Upper lobe of left lung (tissue), 6 donors: ENCODE measurements around the gene AFF3. TPM values are rescaled to one million over a fixed set of nuclear protein-coding genes. Genes with fewer than 3 reads are reported as not detected.
"Not testable (repeated sequence)": the region's sequence is repeated elsewhere in the genome, so short reads cannot be mapped to it uniquely, and the experiment has no call there.

Experiments
- ATAC-seq, 2 donors: fragments of 200-7000 bp; cut with Tn5 transposase; one replicate each; pipeline ENCODE4 v1.9.1; 2022; ENCODE audit warnings: mild to moderate bottlenecking in 2 of 2, moderate library complexity in 2 of 2; ENCODE audit not compliant: low FRiP score in 2 of 2
- DNase-seq, 2 donors: peaks; one replicate each; pipeline ENCODE4 v3.0.0-alpha.2; 2019 to 2020
- H3K27ac ChIP-seq, 4 donors: fragments of 200-600 bp; sonication (generic); one replicate each; pipeline ENCODE4 v1.5.1; 2016 to 2019
- H3K27me3 ChIP-seq, 4 donors: fragments of 200-600 bp; sonication (generic); one replicate each; pipeline ENCODE4 v1.5.1; 2017 to 2019
- H3K36me3 ChIP-seq, 4 donors: fragments of 200-600 bp; sonication (generic); one replicate each; pipeline ENCODE4 v1.5.1; 2016 to 2019
- H3K4me1 ChIP-seq, 4 donors: fragments of 200-600 bp; sonication (generic); one replicate each; pipeline ENCODE4 v1.5.1; 2018 to 2019
- H3K4me3 ChIP-seq, 4 donors: fragments of 200-600 bp; sonication (generic); one replicate each; pipeline ENCODE4 v1.5.1; 2017 to 2019; ENCODE audit warnings: mild to moderate bottlenecking in 2 of 4, moderate library complexity in 1 of 4
- H3K9me3 ChIP-seq, 4 donors: fragments of 200-600 bp; sonication (generic); one replicate each; pipeline ENCODE4 v1.5.1; 2018 to 2019
- EP300 ChIP-seq, 4 donors: sonication (generic); formaldehyde crosslinking; IDR thresholded peaks; one replicate each; pipeline ENCODE4 v1.5.1; 2017; ENCODE audit warnings: antibody characterized with exemption in 4 of 4, control low read depth in 2 of 4
- POLR2A ChIP-seq, 4 donors: fragments of 450-650 bp; IDR thresholded peaks; one replicate each; pipeline ENCODE4 v1.5.1; 2016 to 2017; ENCODE audit warnings: antibody characterized with exemption in 4 of 4, mild to moderate bottlenecking in 2 of 4
- POLR2AphosphoS5 ChIP-seq, 2 donors: sonication (generic); formaldehyde crosslinking; IDR thresholded peaks; one replicate each; pipeline ENCODE4 v1.5.1; 2017; ENCODE audit warnings: antibody characterized with exemption in 2 of 2
- WGBS, 2 donors: methylation state at CpG; one replicate each; pipeline ENCODE4 v1.1.5; 2017 to 2018; 5-methylcytosine and 5-hydroxymethylcytosine counted together
- total RNA-seq, 6 donors: library from RNA; depleted of rRNA in 4 of 6; stranded (reverse); fragments of >200 nt in 4 of 6; gene quantifications; one replicate each; pipeline versions ENCODE4 v1.1.0 to v1.2.1, GENCODE V29; 2016 to 2021
- TF ChIP-seq, protein P1 (sequence below), 6 experiments: fragments of 450-650 bp in 4 of 6; fragments of 200-600 bp in 2 of 6; sonication (generic) in 2 of 6; IDR thresholded peaks; one replicate each; pipeline ENCODE4 v1.5.1; 2016 to 2019; ENCODE audit warnings: antibody characterized with exemption in 6 of 6
- donor health status: DM: no; HTN: no; CAD: no; lungs with moderate emphysema.
- donor health status: DM: no; HTN: yes; CAD: no; lungs with severe emphysema.

AFF3 gene
- total RNA-seq, 6 donors from 2014 or later: 21.0 to 195 (median 47.9) TPM

- H3K4me1 ChIP-seq, ATAC-seq, H3K4me3 ChIP-seq, H3K27me3 ChIP-seq, H3K36me3 ChIP-seq, H3K9me3 ChIP-seq: not testable (repeated sequence)
- WGBS, 2 donors: 81 to 87% methylated on average over 8 of the region's 8 CpGs
- H3K27ac ChIP-seq: peak overlapping the region; percentile 14 to 79 (median 66)
- TF ChIP-seq EP300 (IDR thresholded peaks at IDR 0.05): peak in 1 of 4 donors; percentile 57
- TF ChIP-seq POLR2A (IDR thresholded peaks at IDR 0.05): peak in 1 of 4 donors; percentile 18
- peak in 1 of 2 donors; percentile 31 for TF ChIP-seq POLR2AphosphoS5 (IDR thresholded peaks at IDR 0.05)
- peak in 1 of 2 donors; percentile 73 for DNase-seq
These were observed 638.6 kb downstream of the AFF3 start for GRCh38 chr2:99503662-99504416.

- no peak for ATAC-seq
- peaks cover 0 to 8% (median 2%) of the 10 kb centered on the region in 4 donors for H3K4me1 ChIP-seq
- no peak overlapping the region for H3K4me3 ChIP-seq
- no peak for TF ChIP-seq POLR2A (IDR thresholded peaks at IDR 0.05)
- TF ChIP-seq EP300 (IDR thresholded peaks at IDR 0.05): no peak
- no peak for TF ChIP-seq POLR2AphosphoS5 (IDR thresholded peaks at IDR 0.05)
- TF ChIP-seq, protein P1, sequence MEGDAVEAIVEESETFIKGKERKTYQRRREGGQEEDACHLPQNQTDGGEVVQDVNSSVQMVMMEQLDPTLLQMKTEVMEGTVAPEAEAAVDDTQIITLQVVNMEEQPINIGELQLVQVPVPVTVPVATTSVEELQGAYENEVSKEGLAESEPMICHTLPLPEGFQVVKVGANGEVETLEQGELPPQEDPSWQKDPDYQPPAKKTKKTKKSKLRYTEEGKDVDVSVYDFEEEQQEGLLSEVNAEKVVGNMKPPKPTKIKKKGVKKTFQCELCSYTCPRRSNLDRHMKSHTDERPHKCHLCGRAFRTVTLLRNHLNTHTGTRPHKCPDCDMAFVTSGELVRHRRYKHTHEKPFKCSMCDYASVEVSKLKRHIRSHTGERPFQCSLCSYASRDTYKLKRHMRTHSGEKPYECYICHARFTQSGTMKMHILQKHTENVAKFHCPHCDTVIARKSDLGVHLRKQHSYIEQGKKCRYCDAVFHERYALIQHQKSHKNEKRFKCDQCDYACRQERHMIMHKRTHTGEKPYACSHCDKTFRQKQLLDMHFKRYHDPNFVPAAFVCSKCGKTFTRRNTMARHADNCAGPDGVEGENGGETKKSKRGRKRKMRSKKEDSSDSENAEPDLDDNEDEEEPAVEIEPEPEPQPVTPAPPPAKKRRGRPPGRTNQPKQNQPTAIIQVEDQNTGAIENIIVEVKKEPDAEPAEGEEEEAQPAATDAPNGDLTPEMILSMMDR (IDR thresholded peaks at IDR 0.05): no peak
- 89 to 98% methylated on average over 2 of the region's 2 CpGs for WGBS, 2 donors
- no peaks in the 10 kb centered on the region for H3K9me3 ChIP-seq
- DNase-seq: no peak
- H3K27me3 ChIP-seq: no peaks in the 10 kb centered on the region
- H3K27ac ChIP-seq: no peak overlapping the region
- H3K36me3 ChIP-seq: no peaks in the 10 kb centered on the region
These were observed 646.4 kb downstream of the AFF3 start for GRCh38 chr2:99496021-99496420.

Other genes with a start within 250 kb of the AFF3 start
- gene LONRF2, start 179.9 kb upstream of the AFF3 start, total RNA-seq: 1 to 10 TPM; 3.0 to 7.9 (median 4.2) TPM